Tibial nerve (tissue), 3 donors: Measurements from ENCODE around the gene KATNAL1.

ENCODE experiments used
- POLR2A ChIP-seq, 2 donors: fragments of 450-650 bp; IDR thresholded peaks; one replicate each; pipeline ENCODE4 v1.6.1; 2017; ENCODE audit warnings: antibody characterized with exemption in 2 of 2, mild to moderate bottlenecking in 2 of 2, moderate library complexity in 2 of 2
- TF ChIP-seq, protein P1 (sequence below), 5 experiments: fragments of 200-600 bp in 3 of 5; fragments of 450-650 bp in 2 of 5; sonication (generic) in 3 of 5; IDR thresholded peaks; one replicate each; pipeline ENCODE4 v1.5.1; 2016 to 2019; ENCODE audit warnings: antibody characterized with exemption in 5 of 5, mild to moderate bottlenecking in 3 of 5, moderate library complexity in 2 of 5

DNA sequence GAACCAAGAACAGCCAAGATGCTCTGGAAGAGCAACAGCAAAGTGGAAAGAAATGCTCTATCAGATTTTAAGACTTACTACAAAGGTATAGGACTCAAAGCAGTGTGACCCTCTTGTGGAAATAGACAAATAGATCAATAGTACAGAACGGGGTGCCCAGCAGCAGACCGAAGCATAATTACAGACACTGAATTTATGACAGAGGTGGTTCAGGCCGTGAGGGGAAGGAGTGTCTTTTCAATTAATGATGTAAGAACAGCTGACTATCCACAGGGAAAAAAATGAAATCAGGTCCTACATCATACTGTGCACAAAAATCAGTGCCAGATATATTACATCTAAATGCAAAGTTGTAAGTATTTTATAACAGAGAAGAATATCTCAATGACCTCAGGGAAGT lies 95.6 kb downstream of the KATNAL1 start:
- TF ChIP-seq POLR2A (IDR thresholded peaks at IDR 0.05), result no peak
- TF ChIP-seq, protein P1, sequence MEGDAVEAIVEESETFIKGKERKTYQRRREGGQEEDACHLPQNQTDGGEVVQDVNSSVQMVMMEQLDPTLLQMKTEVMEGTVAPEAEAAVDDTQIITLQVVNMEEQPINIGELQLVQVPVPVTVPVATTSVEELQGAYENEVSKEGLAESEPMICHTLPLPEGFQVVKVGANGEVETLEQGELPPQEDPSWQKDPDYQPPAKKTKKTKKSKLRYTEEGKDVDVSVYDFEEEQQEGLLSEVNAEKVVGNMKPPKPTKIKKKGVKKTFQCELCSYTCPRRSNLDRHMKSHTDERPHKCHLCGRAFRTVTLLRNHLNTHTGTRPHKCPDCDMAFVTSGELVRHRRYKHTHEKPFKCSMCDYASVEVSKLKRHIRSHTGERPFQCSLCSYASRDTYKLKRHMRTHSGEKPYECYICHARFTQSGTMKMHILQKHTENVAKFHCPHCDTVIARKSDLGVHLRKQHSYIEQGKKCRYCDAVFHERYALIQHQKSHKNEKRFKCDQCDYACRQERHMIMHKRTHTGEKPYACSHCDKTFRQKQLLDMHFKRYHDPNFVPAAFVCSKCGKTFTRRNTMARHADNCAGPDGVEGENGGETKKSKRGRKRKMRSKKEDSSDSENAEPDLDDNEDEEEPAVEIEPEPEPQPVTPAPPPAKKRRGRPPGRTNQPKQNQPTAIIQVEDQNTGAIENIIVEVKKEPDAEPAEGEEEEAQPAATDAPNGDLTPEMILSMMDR (IDR thresholded peaks at IDR 0.05), result no peak
